ENCODE measurements around the gene CNR1. TPM values are rescaled to one million over a fixed set of nuclear protein-coding genes. Genes with fewer than 3 reads are reported as not detected.

CNR1 gene
- total and polyA plus RNA-seq, 2 experiments from 2014 or later = 0.39 to 0.97 TPM

DNA sequence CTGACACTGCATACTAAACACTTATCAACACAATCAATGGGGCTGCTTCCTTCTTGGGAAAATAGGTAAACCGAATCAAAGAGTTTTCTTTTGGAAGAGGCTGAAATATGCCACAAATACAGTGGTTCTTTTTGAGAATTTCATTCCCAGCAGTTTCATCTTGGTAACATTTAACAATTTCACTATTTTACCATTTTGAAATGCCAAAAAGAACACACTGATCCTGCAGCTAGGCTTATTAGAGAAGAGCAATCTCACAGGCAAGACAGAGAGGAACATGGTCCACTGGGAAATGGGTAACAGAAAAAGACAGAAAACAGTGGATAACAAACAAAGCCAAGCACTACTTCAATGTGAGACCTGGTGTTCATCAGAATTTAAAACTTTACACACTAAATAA is 2.5 kb downstream of the CNR1 start:
- no peaks in the 10 kb centered on the region for H3K36me3 ChIP-seq
- peaks cover 59% of the 10 kb centered on the region for H3K27me3 ChIP-seq
- DNase-seq (ENCODE audit: low read depth in 1 of 2, low spot score in 1 of 2) = no peak
- no peak overlapping the region for H3K27ac ChIP-seq
- TF ChIP-seq, protein P1, sequence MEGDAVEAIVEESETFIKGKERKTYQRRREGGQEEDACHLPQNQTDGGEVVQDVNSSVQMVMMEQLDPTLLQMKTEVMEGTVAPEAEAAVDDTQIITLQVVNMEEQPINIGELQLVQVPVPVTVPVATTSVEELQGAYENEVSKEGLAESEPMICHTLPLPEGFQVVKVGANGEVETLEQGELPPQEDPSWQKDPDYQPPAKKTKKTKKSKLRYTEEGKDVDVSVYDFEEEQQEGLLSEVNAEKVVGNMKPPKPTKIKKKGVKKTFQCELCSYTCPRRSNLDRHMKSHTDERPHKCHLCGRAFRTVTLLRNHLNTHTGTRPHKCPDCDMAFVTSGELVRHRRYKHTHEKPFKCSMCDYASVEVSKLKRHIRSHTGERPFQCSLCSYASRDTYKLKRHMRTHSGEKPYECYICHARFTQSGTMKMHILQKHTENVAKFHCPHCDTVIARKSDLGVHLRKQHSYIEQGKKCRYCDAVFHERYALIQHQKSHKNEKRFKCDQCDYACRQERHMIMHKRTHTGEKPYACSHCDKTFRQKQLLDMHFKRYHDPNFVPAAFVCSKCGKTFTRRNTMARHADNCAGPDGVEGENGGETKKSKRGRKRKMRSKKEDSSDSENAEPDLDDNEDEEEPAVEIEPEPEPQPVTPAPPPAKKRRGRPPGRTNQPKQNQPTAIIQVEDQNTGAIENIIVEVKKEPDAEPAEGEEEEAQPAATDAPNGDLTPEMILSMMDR (IDR thresholded peaks at IDR 0.05; ENCODE audit: low read depth, low read length) = no peak
- no peak overlapping the region for H3K4me3 ChIP-seq
- no peaks in the 10 kb centered on the region for H3K4me1 ChIP-seq (ENCODE audit: low read depth)
- no peaks in the 10 kb centered on the region for H3K9me3 ChIP-seq (ENCODE audit: low read depth)

DNA sequence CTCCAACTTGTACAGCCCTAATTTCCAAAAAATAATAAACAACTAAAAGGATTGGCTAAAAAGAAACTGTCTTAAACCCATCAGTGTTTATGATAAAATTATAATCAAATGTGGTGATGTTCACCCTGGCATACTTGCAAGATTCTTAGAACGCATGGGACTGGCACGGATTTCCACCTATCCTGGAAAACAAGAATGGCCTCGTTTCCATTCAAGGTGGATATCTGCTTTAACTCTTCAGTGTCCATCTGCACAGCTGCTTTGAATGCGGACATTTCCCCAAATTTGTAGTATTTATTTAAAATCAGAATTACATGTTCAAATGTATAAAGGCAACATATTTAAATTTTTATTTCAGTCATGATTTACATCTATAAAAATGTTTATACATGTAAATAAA is 4.2 kb downstream of the CNR1 start:
- DNase-seq (ENCODE audit: low read depth in 1 of 2, low spot score in 1 of 2) = no peak
- Histone ChIP-seq H3K4me1 (ENCODE audit: low read depth) (no peaks in the 10 kb centered on the region), H3K27ac (no peak overlapping the region), H3K27me3 (peaks cover 42% of the 10 kb centered on the region), H3K4me3 (no peak overlapping the region), H3K9me3 (ENCODE audit: low read depth) (no peaks in the 10 kb centered on the region), H3K36me3 (no peaks in the 10 kb centered on the region)
- TF ChIP-seq, protein P1 (IDR thresholded peaks at IDR 0.05; ENCODE audit: low read depth, low read length) = no peak

- Histone ChIP-seq H3K36me3 (no peaks in the 10 kb centered on the region), H3K27me3 (peaks cover 4% of the 10 kb centered on the region), H3K27ac (no peak overlapping the region), H3K4me1 (ENCODE audit: low read depth) (no peaks in the 10 kb centered on the region), H3K9me3 (ENCODE audit: low read depth) (no peaks in the 10 kb centered on the region), H3K4me3 (no peak overlapping the region)
- DNase-seq (ENCODE audit: low read depth in 1 of 2, low spot score in 1 of 2) = no peak
- TF ChIP-seq, protein P1 (IDR thresholded peaks at IDR 0.05; ENCODE audit: low read depth, low read length) = no peak
These were observed 9.0 kb downstream of the CNR1 start for GRCh38 chr6:88157106-88157505.

DNA sequence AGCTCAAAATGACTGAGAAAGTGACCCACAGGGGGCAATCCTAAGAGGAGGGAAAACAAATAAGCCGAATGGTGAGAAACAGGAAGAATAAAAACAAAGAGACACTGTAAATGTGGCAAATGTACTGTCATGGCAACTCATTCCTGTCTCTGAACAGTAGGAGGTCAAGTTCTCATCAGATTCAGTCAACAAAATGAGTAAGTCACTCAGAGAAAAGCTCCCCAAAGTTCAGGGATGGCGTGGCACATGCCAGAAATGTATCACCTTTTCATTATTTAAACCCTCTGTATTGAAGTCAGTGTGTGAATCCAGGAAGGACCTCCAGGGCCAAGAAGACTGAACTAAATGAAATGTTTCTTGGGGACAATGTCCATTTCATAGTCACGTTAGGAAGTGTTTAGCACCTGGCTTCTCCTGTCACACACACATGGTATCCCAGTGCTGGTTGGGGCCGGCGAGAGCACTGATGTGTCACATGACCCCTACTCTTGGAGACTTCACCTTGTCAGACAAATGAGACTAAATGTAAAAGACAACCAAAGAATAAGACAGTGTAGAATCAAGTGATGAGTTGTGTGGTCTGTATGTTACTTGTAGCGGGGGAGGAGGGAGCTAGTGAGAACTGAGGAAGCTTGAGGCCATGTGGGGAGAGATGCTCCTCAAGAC is 20.7 kb downstream of the CNR1 start:
- Histone ChIP-seq H3K9me3 (ENCODE audit: low read depth) (no peaks in the 10 kb centered on the region), H3K4me3 (no peak overlapping the region), H3K27me3 (no peaks in the 10 kb centered on the region), H3K27ac (no peak overlapping the region), H3K36me3 (no peaks in the 10 kb centered on the region), H3K4me1 (ENCODE audit: low read depth) (no peaks in the 10 kb centered on the region)
- DNase-seq (ENCODE audit: low read depth in 1 of 2, low spot score in 1 of 2) = no peak
- TF ChIP-seq, protein P1 (IDR thresholded peaks at IDR 0.05; ENCODE audit: low read depth, low read length) = no peak

DNA sequence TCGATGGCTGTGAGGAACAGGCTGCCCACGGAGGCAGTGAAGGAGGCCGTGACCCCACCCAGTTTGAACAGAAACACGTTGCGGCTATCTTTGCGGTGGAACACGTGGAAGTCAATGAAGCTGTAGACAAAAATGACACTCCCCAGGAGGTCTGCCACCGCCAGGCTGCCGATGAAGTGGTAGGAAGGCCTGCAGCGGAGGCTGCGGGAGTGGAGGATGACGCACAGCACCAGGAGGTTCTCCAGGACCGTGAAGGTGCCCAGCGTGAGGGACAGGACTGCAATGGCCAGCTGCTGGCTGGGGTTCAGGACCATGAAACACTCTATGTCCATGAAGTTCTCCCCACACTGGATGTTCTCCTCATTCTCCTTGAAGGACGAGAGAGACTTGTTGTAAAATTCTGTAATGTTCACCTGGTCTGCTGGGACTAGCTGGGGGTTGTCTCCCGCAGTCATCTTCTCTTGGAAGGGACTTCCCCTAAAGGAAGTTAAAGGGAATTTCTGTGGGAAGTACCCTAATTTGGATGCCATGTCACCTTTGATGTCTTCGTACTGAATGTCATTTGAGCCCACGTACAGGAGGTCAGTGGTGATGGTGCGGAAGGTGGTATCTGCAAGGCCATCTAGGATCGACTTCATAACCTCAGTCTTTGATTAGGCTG is 21.4 kb downstream of the CNR1 start:
- TF ChIP-seq, protein P1 (IDR thresholded peaks at IDR 0.05; ENCODE audit: low read depth, low read length) = no peak
- no peak overlapping the region for H3K27ac ChIP-seq
- H3K9me3 ChIP-seq (ENCODE audit: low read depth) = no peaks in the 10 kb centered on the region
- DNase-seq (ENCODE audit: low read depth in 1 of 2, low spot score in 1 of 2) = no peak
- no peaks in the 10 kb centered on the region for H3K4me1 ChIP-seq (ENCODE audit: low read depth)
- H3K27me3 ChIP-seq = no peaks in the 10 kb centered on the region
- no peak overlapping the region for H3K4me3 ChIP-seq
- no peaks in the 10 kb centered on the region for H3K36me3 ChIP-seq

Measured in cardiac muscle cell (in vitro differentiated cells and primary cell).